NOMO-1 (cell line): ENCODE data around the gene DRG2.

ENCODE experiments used
- DNase-seq, 2 experiments: peaks; one replicate each; lab custom pipeline; 2025; ENCODE audit not compliant: unreplicated experiment in 2 of 2; lab: John Stamatoyannopoulos, UW

The DRG2 gene

GRCh38 chr17:18111330-18111971 lies 23.7 kb downstream of the DRG2 start:
- DNase-seq: no peak

GRCh38 chr17:18115517-18115916 lies 27.8 kb downstream of the DRG2 start:
- no peak for DNase-seq

- no peak for DNase-seq
Observed at GRCh38 chr17:18116078-18116477, 28.3 kb downstream of the DRG2 start.

- no peak for DNase-seq
Observed at GRCh38 chr17:18117533-18117932, 29.8 kb downstream of the DRG2 start.

- DNase-seq: no peak
Observed at GRCh38 chr17:18117982-18118975, 30.5 kb downstream of the DRG2 start.

- no peak for DNase-seq
Observed at GRCh38 chr17:18119166-18119745, 31.5 kb downstream of the DRG2 start.

- no peak for DNase-seq
Observed at GRCh38 chr17:18119938-18120337, 32.2 kb downstream of the DRG2 start.

GRCh38 chr17:18120461-18121017 lies 32.8 kb downstream of the DRG2 start:
- DNase-seq: no peak

- DNase-seq: no peak
Observed at GRCh38 chr17:18121144-18121910, 33.6 kb downstream of the DRG2 start.

- DNase-seq: no peak
Observed at GRCh38 chr17:18122990-18123753, 35.4 kb downstream of the DRG2 start.

- no peak for DNase-seq
Observed at GRCh38 chr17:18124345-18125126, 36.8 kb downstream of the DRG2 start.

GRCh38 chr17:18129041-18129502 lies 41.3 kb downstream of the DRG2 start:
- DNase-seq: no peak

GRCh38 chr17:18132711-18133110 lies 45.0 kb downstream of the DRG2 start:
- no peak for DNase-seq

GRCh38 chr17:18136357-18136756 lies 48.6 kb downstream of the DRG2 start:
- no peak for DNase-seq

GRCh38 chr17:18138065-18138749 lies 50.5 kb downstream of the DRG2 start:
- no peak for DNase-seq

- no peak for DNase-seq
Observed at GRCh38 chr17:18139092-18139491, 51.3 kb downstream of the DRG2 start.

- DNase-seq: no peak
Observed at GRCh38 chr17:18139498-18139897, 51.8 kb downstream of the DRG2 start.

GRCh38 chr17:18139949-18140348 lies 52.2 kb downstream of the DRG2 start:
- no peak for DNase-seq
